WTC11 (cell line): ENCODE results near the gene GNAO1. TPM values are rescaled to one million over a fixed set of nuclear protein-coding genes. Genes with fewer than 3 reads are reported as not detected.

Experiments used
- ATAC-seq: fragments of 200-7000 bp; cut with Tn5 transposase; 2 replicates; pipeline ENCODE4 v1.10.0; 2021; ENCODE audit warnings: mild to moderate bottlenecking, moderate library complexity
- CTCF ChIA-PET: fragments of 300-600 bp; sonication (Branson Sonifier 250); formaldehyde crosslinking; loops from one replicate; lab custom pipeline; 2021; ENCODE audit warnings: antibody characterized with exemption; lab: Charles Lee
- POLR2A ChIA-PET: fragments of 350-600 bp; sonication (Branson Sonifier 250); formaldehyde crosslinking; loops from one replicate; lab custom pipeline; 2021; ENCODE audit warnings: antibody characterized with exemption; lab: Charles Lee
- DNase-seq: peaks from one replicate; pipeline ENCODE4 v3.0.0; 2021; ENCODE audit warnings: low spot score
- H3K27ac Mint-ChIP-seq: 2 replicates; pipeline ENCODE4 v1.8.0; 2021; ENCODE audit warnings: mixed read lengths
- H3K27me3 Mint-ChIP-seq: 2 replicates; pipeline ENCODE4 v1.8.0; 2021; ENCODE audit warnings: low read depth, mild to moderate bottlenecking, moderate library complexity, mixed read lengths
- H3K36me3 Mint-ChIP-seq: 2 replicates; pipeline ENCODE4 v1.8.0; 2021; ENCODE audit warnings: mixed read lengths
- H3K4me1 Mint-ChIP-seq: 2 replicates; pipeline ENCODE4 v1.8.0; 2022; ENCODE audit warnings: mixed read lengths
- H3K4me3 Mint-ChIP-seq: 2 replicates; pipeline ENCODE4 v1.8.0; 2021; ENCODE audit warnings: mild to moderate bottlenecking, moderate library complexity, mixed read lengths
- H3K9me3 Mint-ChIP-seq: 2 replicates; pipeline ENCODE4 v1.8.0; 2021; ENCODE audit warnings: mixed read lengths
- ESRRA ChIP-seq: sonication (generic); formaldehyde crosslinking; IDR thresholded peaks from 2 replicates; pipeline ENCODE4 v1.8.1; 2022; ENCODE audit warnings: mild to moderate bottlenecking, missing genetic modification reagents, borderline replicate concordance
- JAZF1 ChIP-seq: fragments of 250-450 bp; sonication (Bioruptor Pico); IDR thresholded peaks from 2 replicates; pipeline ENCODE4 v1.9.0; 2021; ENCODE audit warnings: moderate library complexity, mild to moderate bottlenecking, inconsistent platforms
- NFATC4 ChIP-seq: fragments of 250-450 bp; sonication (Bioruptor Pico); IDR thresholded peaks from 2 replicates; pipeline ENCODE4 v1.9.0; 2021; ENCODE audit warnings: mild to moderate bottlenecking
- SP1 ChIP-seq: sonication (generic); formaldehyde crosslinking; conservative IDR thresholded peaks from 2 replicates; pipeline ENCODE4 v1.8.1; 2022; ENCODE audit warnings: missing genetic modification reagents
- TCF7 ChIP-seq: sonication (generic); formaldehyde crosslinking; IDR thresholded peaks from 2 replicates; pipeline ENCODE4 v1.8.0; 2022; ENCODE audit warnings: mild to moderate bottlenecking, low read depth, missing genetic modification reagents, moderate library complexity
- TEAD1 ChIP-seq: sonication (generic); formaldehyde crosslinking; IDR thresholded peaks from 2 replicates; pipeline ENCODE4 v1.8.0; 2022; ENCODE audit warnings: mild to moderate bottlenecking, missing genetic modification reagents
- total RNA-seq: library from RNA; stranded (reverse); gene quantifications from 3 replicates; pipeline ENCODE4 v1.2.3, GENCODE V29; 2021
- TF ChIP-seq, protein P1 (sequence below): sonication (generic); formaldehyde crosslinking; IDR thresholded peaks from 2 replicates; pipeline ENCODE4 v1.8.1; 2023; ENCODE audit warnings: mild to moderate bottlenecking, missing genetic modification reagents
- TF ChIP-seq, protein P2 (sequence below): fragments of 250-450 bp; sonication (Bioruptor Pico); IDR thresholded peaks from 2 replicates; pipeline ENCODE4 v1.9.0; 2021; ENCODE audit warnings: mild to moderate bottlenecking
- TF ChIP-seq, protein P3 (sequence below): fragments of 250-450 bp; sonication (Bioruptor Pico); IDR thresholded peaks from 2 replicates; pipeline ENCODE4 v1.9.0; 2021; ENCODE audit warnings: mild to moderate bottlenecking, borderline replicate concordance
- TF ChIP-seq, protein P4 (sequence below): sonication (generic); formaldehyde crosslinking; IDR thresholded peaks from 2 replicates; pipeline ENCODE4 v1.8.0; 2023; ENCODE audit warnings: mild to moderate bottlenecking, missing genetic modification reagents

GNAO1 gene
- total RNA-seq, 1 experiment from 2014 or later = 30.6 TPM

DNA sequence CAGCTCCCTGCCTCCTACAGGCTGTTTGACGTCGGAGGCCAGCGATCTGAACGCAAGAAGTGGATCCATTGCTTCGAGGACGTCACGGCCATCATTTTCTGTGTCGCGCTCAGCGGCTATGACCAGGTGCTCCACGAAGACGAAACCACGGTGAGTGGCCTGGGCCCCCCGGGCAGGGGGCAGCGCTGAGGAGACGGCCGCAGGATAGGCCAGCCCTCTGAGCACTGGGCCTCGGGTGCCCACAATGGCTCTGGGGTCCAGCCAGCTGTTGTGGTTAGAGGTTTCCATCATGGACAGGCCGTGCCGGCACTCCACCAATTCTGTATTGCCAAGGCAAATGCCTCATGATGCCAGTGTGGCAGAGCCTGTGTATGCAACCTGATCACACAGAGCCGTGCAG is 145.4 kb downstream of the GNAO1 start:
- POLR2A ChIA-PET = no interaction called here
- no peak for ATAC-seq

DNA sequence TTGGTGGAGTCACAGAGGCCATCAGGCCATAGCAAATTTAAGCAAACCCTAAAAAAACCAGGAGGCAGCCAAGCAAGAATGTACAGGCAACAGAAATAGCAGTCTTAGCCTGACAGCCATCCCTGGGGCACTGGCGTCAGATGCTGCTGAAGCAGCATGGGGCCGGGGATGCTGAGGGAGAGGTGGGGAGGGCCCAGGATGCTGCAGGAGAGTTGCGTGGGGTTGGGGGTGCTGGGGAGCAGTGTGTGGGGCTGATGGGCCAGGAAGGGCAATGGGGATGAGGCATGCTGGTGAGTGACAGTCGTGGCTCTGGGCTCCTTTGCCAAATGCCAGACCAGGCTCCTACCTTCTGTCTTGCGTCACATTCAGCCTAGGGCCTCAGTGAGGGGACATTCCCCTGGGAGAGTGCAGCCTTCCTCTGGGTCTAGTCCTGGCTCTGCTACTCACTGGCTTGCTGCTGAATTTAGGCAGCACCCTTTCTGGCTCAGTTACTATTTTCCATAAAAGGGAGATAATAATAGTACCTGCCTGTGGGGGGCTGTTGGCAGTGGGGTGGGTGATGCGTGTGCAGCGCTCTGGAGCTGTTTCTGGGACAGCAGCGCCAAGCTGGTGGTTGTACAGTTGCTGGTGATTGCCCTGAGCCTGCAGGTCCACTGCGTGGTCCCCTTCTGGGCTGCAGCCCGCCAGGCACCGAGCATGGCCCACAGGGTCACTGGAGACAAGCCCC is 146.0 kb downstream of the GNAO1 start:
- H3K27ac Mint-ChIP-seq = no peak overlapping the region
- TF ChIP-seq TCF7 (CRISPR knock-in tag) (no peak), JAZF1 (CRISPR knock-in tag) (no peak), SP1 (CRISPR knock-in tag) (no peak), NFATC4 (CRISPR knock-in tag) (no peak), ESRRA (no peak), TEAD1 (CRISPR knock-in tag) (no peak)
- TF ChIP-seq, protein P1, sequence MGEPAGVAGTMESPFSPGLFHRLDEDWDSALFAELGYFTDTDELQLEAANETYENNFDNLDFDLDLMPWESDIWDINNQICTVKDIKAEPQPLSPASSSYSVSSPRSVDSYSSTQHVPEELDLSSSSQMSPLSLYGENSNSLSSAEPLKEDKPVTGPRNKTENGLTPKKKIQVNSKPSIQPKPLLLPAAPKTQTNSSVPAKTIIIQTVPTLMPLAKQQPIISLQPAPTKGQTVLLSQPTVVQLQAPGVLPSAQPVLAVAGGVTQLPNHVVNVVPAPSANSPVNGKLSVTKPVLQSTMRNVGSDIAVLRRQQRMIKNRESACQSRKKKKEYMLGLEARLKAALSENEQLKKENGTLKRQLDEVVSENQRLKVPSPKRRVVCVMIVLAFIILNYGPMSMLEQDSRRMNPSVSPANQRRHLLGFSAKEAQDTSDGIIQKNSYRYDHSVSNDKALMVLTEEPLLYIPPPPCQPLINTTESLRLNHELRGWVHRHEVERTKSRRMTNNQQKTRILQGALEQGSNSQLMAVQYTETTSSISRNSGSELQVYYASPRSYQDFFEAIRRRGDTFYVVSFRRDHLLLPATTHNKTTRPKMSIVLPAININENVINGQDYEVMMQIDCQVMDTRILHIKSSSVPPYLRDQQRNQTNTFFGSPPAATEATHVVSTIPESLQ (CRISPR knock-in tag) = no peak
- TF ChIP-seq, protein P2, sequence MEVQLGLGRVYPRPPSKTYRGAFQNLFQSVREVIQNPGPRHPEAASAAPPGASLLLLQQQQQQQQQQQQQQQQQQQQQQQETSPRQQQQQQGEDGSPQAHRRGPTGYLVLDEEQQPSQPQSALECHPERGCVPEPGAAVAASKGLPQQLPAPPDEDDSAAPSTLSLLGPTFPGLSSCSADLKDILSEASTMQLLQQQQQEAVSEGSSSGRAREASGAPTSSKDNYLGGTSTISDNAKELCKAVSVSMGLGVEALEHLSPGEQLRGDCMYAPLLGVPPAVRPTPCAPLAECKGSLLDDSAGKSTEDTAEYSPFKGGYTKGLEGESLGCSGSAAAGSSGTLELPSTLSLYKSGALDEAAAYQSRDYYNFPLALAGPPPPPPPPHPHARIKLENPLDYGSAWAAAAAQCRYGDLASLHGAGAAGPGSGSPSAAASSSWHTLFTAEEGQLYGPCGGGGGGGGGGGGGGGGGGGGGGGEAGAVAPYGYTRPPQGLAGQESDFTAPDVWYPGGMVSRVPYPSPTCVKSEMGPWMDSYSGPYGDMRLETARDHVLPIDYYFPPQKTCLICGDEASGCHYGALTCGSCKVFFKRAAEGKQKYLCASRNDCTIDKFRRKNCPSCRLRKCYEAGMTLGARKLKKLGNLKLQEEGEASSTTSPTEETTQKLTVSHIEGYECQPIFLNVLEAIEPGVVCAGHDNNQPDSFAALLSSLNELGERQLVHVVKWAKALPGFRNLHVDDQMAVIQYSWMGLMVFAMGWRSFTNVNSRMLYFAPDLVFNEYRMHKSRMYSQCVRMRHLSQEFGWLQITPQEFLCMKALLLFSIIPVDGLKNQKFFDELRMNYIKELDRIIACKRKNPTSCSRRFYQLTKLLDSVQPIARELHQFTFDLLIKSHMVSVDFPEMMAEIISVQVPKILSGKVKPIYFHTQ = no peak
- H3K36me3 Mint-ChIP-seq = no peaks in the 10 kb centered on the region
- ChIA-PET CTCF (interaction anchor here (6.2 kb wide), 1 partner anchor 19 kb away, joined by 65 read pairs; no protein-coding TSS in a partner anchor), POLR2A (no interaction called here)
- no peak overlapping the region for H3K4me3 Mint-ChIP-seq
- H3K27me3 Mint-ChIP-seq = no peaks in the 10 kb centered on the region
- no peak for DNase-seq
- ATAC-seq = no peak
- no peaks in the 10 kb centered on the region for H3K9me3 Mint-ChIP-seq
- no peaks in the 10 kb centered on the region for H3K4me1 Mint-ChIP-seq

More for the DNA sequence above, 145.4 kb downstream of the GNAO1 start:
- CTCF ChIA-PET = interaction anchor here (6.2 kb wide), 1 partner anchor 20 kb away, joined by 65 read pairs; no protein-coding TSS in a partner anchor
- Mint-ChIP-seq H3K27me3 (no peaks in the 10 kb centered on the region), H3K4me3 (no peak overlapping the region), H3K4me1 (no peaks in the 10 kb centered on the region), H3K36me3 (no peaks in the 10 kb centered on the region), H3K27ac (no peak overlapping the region)
- DNase-seq = no peak
- TF ChIP-seq, protein P3, sequence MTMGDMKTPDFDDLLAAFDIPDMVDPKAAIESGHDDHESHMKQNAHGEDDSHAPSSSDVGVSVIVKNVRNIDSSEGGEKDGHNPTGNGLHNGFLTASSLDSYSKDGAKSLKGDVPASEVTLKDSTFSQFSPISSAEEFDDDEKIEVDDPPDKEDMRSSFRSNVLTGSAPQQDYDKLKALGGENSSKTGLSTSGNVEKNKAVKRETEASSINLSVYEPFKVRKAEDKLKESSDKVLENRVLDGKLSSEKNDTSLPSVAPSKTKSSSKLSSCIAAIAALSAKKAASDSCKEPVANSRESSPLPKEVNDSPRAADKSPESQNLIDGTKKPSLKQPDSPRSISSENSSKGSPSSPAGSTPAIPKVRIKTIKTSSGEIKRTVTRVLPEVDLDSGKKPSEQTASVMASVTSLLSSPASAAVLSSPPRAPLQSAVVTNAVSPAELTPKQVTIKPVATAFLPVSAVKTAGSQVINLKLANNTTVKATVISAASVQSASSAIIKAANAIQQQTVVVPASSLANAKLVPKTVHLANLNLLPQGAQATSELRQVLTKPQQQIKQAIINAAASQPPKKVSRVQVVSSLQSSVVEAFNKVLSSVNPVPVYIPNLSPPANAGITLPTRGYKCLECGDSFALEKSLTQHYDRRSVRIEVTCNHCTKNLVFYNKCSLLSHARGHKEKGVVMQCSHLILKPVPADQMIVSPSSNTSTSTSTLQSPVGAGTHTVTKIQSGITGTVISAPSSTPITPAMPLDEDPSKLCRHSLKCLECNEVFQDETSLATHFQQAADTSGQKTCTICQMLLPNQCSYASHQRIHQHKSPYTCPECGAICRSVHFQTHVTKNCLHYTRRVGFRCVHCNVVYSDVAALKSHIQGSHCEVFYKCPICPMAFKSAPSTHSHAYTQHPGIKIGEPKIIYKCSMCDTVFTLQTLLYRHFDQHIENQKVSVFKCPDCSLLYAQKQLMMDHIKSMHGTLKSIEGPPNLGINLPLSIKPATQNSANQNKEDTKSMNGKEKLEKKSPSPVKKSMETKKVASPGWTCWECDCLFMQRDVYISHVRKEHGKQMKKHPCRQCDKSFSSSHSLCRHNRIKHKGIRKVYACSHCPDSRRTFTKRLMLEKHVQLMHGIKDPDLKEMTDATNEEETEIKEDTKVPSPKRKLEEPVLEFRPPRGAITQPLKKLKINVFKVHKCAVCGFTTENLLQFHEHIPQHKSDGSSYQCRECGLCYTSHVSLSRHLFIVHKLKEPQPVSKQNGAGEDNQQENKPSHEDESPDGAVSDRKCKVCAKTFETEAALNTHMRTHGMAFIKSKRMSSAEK (CRISPR knock-in tag) = no peak
- TF ChIP-seq, protein P4, sequence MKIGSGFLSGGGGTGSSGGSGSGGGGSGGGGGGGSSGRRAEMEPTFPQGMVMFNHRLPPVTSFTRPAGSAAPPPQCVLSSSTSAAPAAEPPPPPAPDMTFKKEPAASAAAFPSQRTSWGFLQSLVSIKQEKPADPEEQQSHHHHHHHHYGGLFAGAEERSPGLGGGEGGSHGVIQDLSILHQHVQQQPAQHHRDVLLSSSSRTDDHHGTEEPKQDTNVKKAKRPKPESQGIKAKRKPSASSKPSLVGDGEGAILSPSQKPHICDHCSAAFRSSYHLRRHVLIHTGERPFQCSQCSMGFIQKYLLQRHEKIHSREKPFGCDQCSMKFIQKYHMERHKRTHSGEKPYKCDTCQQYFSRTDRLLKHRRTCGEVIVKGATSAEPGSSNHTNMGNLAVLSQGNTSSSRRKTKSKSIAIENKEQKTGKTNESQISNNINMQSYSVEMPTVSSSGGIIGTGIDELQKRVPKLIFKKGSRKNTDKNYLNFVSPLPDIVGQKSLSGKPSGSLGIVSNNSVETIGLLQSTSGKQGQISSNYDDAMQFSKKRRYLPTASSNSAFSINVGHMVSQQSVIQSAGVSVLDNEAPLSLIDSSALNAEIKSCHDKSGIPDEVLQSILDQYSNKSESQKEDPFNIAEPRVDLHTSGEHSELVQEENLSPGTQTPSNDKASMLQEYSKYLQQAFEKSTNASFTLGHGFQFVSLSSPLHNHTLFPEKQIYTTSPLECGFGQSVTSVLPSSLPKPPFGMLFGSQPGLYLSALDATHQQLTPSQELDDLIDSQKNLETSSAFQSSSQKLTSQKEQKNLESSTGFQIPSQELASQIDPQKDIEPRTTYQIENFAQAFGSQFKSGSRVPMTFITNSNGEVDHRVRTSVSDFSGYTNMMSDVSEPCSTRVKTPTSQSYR = no peak
- TF ChIP-seq, all 79 proteins: peak for 0
- H3K9me3 Mint-ChIP-seq = no peaks in the 10 kb centered on the region
